GM19035 (cell line): ENCODE results near the gene SNX30.

ENCODE experiments used
- ATAC-seq: cut with Tn5 transposase; IDR thresholded peaks from one replicate; pipeline ENCODE4 v1.9.1; 2021; ENCODE audit not compliant: unreplicated experiment

SNX30 gene

GRCh38 chr9:112782218-112782617 is 31.7 kb downstream of the SNX30 start:
- no peak for ATAC-seq

- no peak for ATAC-seq
These were observed 33.0 kb downstream of the SNX30 start for GRCh38 chr9:112783551-112783954.

- ATAC-seq: no peak
These were observed 33.6 kb downstream of the SNX30 start for GRCh38 chr9:112784020-112784785.

- no peak for ATAC-seq
These were observed 35.4 kb downstream of the SNX30 start for GRCh38 chr9:112785986-112786385.

GRCh38 chr9:112786829-112787520 is 36.4 kb downstream of the SNX30 start:
- ATAC-seq: no peak

GRCh38 chr9:112787978-112788377 is 37.4 kb downstream of the SNX30 start:
- no peak for ATAC-seq

- ATAC-seq: no peak
These were observed 38.9 kb downstream of the SNX30 start for GRCh38 chr9:112789473-112789872.

- ATAC-seq: no peak
These were observed 39.6 kb downstream of the SNX30 start for GRCh38 chr9:112789891-112790774.

GRCh38 chr9:112792670-112793069 is 42.1 kb downstream of the SNX30 start:
- no peak for ATAC-seq

GRCh38 chr9:112793213-112793810 is 42.8 kb downstream of the SNX30 start:
- ATAC-seq: peak; percentile 79

GRCh38 chr9:112794731-112795130 is 44.2 kb downstream of the SNX30 start:
- ATAC-seq: no peak

- ATAC-seq: no peak
These were observed 45.4 kb downstream of the SNX30 start for GRCh38 chr9:112795921-112796320.

GRCh38 chr9:112796485-112796884 is 45.9 kb downstream of the SNX30 start:
- ATAC-seq: no peak

- peak; percentile 99 for ATAC-seq
These were observed 58.8 kb downstream of the SNX30 start for GRCh38 chr9:112809351-112809848.

GRCh38 chr9:112809906-112810305 is 59.3 kb downstream of the SNX30 start:
- no peak for ATAC-seq

GRCh38 chr9:112810696-112811490 is 60.3 kb downstream of the SNX30 start:
- ATAC-seq: no peak

GRCh38 chr9:112811518-112811917 is 61.0 kb downstream of the SNX30 start:
- no peak for ATAC-seq

- ATAC-seq: no peak
These were observed 65.3 kb downstream of the SNX30 start for GRCh38 chr9:112815868-112816267.

GRCh38 chr9:112817860-112818203 is 67.3 kb downstream of the SNX30 start:
- ATAC-seq: no peak
